Measurements from ENCODE around the gene ACACA. TPM values are rescaled to one million over a fixed set of nuclear protein-coding genes. Genes with fewer than 3 reads are reported as not detected.

Gene ACACA
- total and polyA plus RNA-seq, 2 donors (not counting 3 experiments of a cell fraction or from before 2014, with no cell fraction given): 55.3 to 124 TPM

GRCh38 chr17:37123386-37123785 is 283.2 kb downstream of the ACACA start:
- DNase-seq (ENCODE audit: low read depth, low spot score): no peak
- Histone ChIP-seq H3K79me2 (ENCODE audit: control insufficient read depth, insufficient read depth, low read length) (no peaks in the 10 kb centered on the region), H3K27me3 (ENCODE audit: control insufficient read depth in 2 of 2, insufficient read depth in 2 of 2, low read length in 2 of 2) (no peaks in the 10 kb centered on the region), H3K4me3 (replicated peaks in 1 of 3; ENCODE audit: insufficient read depth in 1 of 3, low read depth in 1 of 3, low read length in 3 of 3) (no peak overlapping the region), H3K27ac (ENCODE audit: insufficient read depth, low read depth, low read length) (no peak overlapping the region), H2AFZ (ENCODE audit: low read depth, low read length) (no peak overlapping the region), H3K9me1 (replicated peaks; ENCODE audit: control insufficient read depth, extremely low read depth, insufficient read depth, low read length) (no peaks in the 10 kb centered on the region), H3K4me1 (ENCODE audit: control insufficient read depth, extremely low read depth, insufficient read depth, low read length) (no peaks in the 10 kb centered on the region), H3K9me3 (replicated peaks; ENCODE audit: control insufficient read depth, insufficient read depth, low read length) (no peaks in the 10 kb centered on the region), H3K36me3 (ENCODE audit: control insufficient read depth in 2 of 2, extremely low read depth in 1 of 2, insufficient read depth in 2 of 2, low read length in 2 of 2) (peaks cover 11 to 15% of the 10 kb centered on the region in 2 experiments), H3K4me2 (ENCODE audit: insufficient read depth, low read length) (no peak overlapping the region), H4K20me1 (replicated peaks; ENCODE audit: control insufficient read depth, extremely low read depth, insufficient read depth, low read length) (no peaks in the 10 kb centered on the region), H3K9ac (replicated peaks; ENCODE audit: extremely low read depth, insufficient read depth, low read length) (no peak overlapping the region)
- ChIA-PET POLR2A (no interaction called here), CTCF (interaction anchor here (1.4 to 1.8 kb wide), 2 partner anchors 9 to 250 kb away, joined by 3 to 6 read pairs; no protein-coding TSS in a partner anchor)
- TF ChIP-seq GATA2 (IDR thresholded peaks at IDR 0.05; ENCODE audit: insufficient read depth, insufficient read length, low read depth, low read length): no peak
- TF ChIP-seq POLR2AphosphoS5 (IDR thresholded peaks at IDR 0.05; ENCODE audit: insufficient read depth, low read depth, low read length): no peak
- TF ChIP-seq FOS (IDR thresholded peaks at IDR 0.05; ENCODE audit: borderline replicate concordance, insufficient read depth, low read length): no peak
- no peak for TF ChIP-seq JUN (IDR thresholded peaks at IDR 0.05; ENCODE audit: borderline replicate concordance, insufficient read depth, insufficient read length, low read depth)
- TF ChIP-seq MAX (IDR thresholded peaks at IDR 0.05; ENCODE audit: insufficient read depth, insufficient read length): no peak
- dilution Hi-C loops (cut with MboI; ENCODE audit: extremely low pct_ligation_motif_present, low sequenced_read_pairs): no loop called here
- no peak for FAIRE-seq
- intact Hi-C loops (cut with micrococcal nuclease): no loop called here
- BruUV-seq (replicated peaks): no TSS peak

- H3K4me1 ChIP-seq (ENCODE audit: control insufficient read depth, extremely low read depth, insufficient read depth, low read length): no peaks in the 10 kb centered on the region
- ChIA-PET POLR2A (no interaction called here), CTCF (no interaction called here)
- no peaks in the 10 kb centered on the region for H3K9me1 ChIP-seq (replicated peaks; ENCODE audit: control insufficient read depth, extremely low read depth, insufficient read depth, low read length)
- H3K9ac ChIP-seq (replicated peaks; ENCODE audit: extremely low read depth, insufficient read depth, low read length): no peak overlapping the region
- BruUV-seq (replicated peaks): no TSS peak
- no peaks in the 10 kb centered on the region for H3K9me3 ChIP-seq (replicated peaks; ENCODE audit: control insufficient read depth, insufficient read depth, low read length)
- intact Hi-C loops (cut with micrococcal nuclease): no loop called here
- H2AFZ ChIP-seq (ENCODE audit: low read depth, low read length): no peak overlapping the region
- no peak overlapping the region for H3K27ac ChIP-seq (ENCODE audit: insufficient read depth, low read depth, low read length)
- no peaks in the 10 kb centered on the region for H3K79me2 ChIP-seq (ENCODE audit: control insufficient read depth, insufficient read depth, low read length)
- no peaks in the 10 kb centered on the region for H3K27me3 ChIP-seq (ENCODE audit: control insufficient read depth in 2 of 2, insufficient read depth in 2 of 2, low read length in 2 of 2)
- no peak overlapping the region for H3K4me2 ChIP-seq (ENCODE audit: insufficient read depth, low read length)
- DNase-seq (ENCODE audit: low read depth, low spot score) (no peak), FAIRE-seq (no peak)
- no peaks in the 10 kb centered on the region for H4K20me1 ChIP-seq (replicated peaks; ENCODE audit: control insufficient read depth, extremely low read depth, insufficient read depth, low read length)
- dilution Hi-C loops (cut with MboI; ENCODE audit: extremely low pct_ligation_motif_present, low sequenced_read_pairs): no loop called here
- TF ChIP-seq GATA2 (IDR thresholded peaks at IDR 0.05; ENCODE audit: insufficient read depth, insufficient read length, low read depth, low read length) (no peak), FOS (IDR thresholded peaks at IDR 0.05; ENCODE audit: borderline replicate concordance, insufficient read depth, low read length) (no peak), POLR2AphosphoS5 (IDR thresholded peaks at IDR 0.05; ENCODE audit: insufficient read depth, low read depth, low read length) (no peak), POLR2A (IDR thresholded peaks at IDR 0.05; ENCODE audit: low read depth, low read length) (no peak), MAX (IDR thresholded peaks at IDR 0.05; ENCODE audit: insufficient read depth, insufficient read length) (no peak), EZH2 (IDR thresholded peaks at IDR 0.05; ENCODE audit: borderline replicate concordance, low read depth, low read length, severe bottlenecking) (no peak), JUN (IDR thresholded peaks at IDR 0.05; ENCODE audit: borderline replicate concordance, insufficient read depth, insufficient read length, low read depth) (no peak), MYC (IDR thresholded peaks at IDR 0.05; ENCODE audit: low read depth, low read length) (no peak)
- TF ChIP-seq, protein P1, sequence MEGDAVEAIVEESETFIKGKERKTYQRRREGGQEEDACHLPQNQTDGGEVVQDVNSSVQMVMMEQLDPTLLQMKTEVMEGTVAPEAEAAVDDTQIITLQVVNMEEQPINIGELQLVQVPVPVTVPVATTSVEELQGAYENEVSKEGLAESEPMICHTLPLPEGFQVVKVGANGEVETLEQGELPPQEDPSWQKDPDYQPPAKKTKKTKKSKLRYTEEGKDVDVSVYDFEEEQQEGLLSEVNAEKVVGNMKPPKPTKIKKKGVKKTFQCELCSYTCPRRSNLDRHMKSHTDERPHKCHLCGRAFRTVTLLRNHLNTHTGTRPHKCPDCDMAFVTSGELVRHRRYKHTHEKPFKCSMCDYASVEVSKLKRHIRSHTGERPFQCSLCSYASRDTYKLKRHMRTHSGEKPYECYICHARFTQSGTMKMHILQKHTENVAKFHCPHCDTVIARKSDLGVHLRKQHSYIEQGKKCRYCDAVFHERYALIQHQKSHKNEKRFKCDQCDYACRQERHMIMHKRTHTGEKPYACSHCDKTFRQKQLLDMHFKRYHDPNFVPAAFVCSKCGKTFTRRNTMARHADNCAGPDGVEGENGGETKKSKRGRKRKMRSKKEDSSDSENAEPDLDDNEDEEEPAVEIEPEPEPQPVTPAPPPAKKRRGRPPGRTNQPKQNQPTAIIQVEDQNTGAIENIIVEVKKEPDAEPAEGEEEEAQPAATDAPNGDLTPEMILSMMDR (IDR thresholded peaks at IDR 0.05; ENCODE audit: extremely low read depth in 1 of 2, insufficient read depth in 1 of 2, low read depth in 1 of 2, low read length in 2 of 2): no peak
- no peak overlapping the region for H3K4me3 ChIP-seq (replicated peaks in 1 of 3; ENCODE audit: insufficient read depth in 1 of 3, low read depth in 1 of 3, low read length in 3 of 3)
- peaks cover 15% of the 10 kb centered on the region in 2 experiments for H3K36me3 ChIP-seq (ENCODE audit: control insufficient read depth in 2 of 2, extremely low read depth in 1 of 2, insufficient read depth in 2 of 2, low read length in 2 of 2)
Observed at GRCh38 chr17:37121616-37122015, 285.0 kb downstream of the ACACA start.

Measured in endothelial cell of umbilical vein (primary cell).